H1 (cell line): ENCODE data around the gene DENND2A. TPM values are rescaled to one million over a fixed set of nuclear protein-coding genes. Genes with fewer than 3 reads are reported as not detected.

Experiments used
- CHD7 ChIP-seq: fragments of 300-600 bp; sonication (generic); IDR thresholded peaks from 2 replicates; pipeline ENCODE4 v1.7.1; 2012; ENCODE audit warnings: low read length, moderate library complexity, mild to moderate bottlenecking, inconsistent platforms; ENCODE audit not compliant: insufficient replicate concordance
- polyA plus RNA-seq, 7 experiments: library from polyadenylated mRNA; depleted of rRNA in 3 of 7; stranded (reverse) in 5 of 7; unstranded in 2 of 7; fragments of >200 nt in 5 of 7; fragments of 200-250 nt in 2 of 7; gene quantifications; 1 replicate in 5 of 7; 2 replicates in 1 of 7; 4 replicates in 1 of 7; pipeline versions ENCODE4 v1.2.1 to v1.2.3, GENCODE V29; 2011 to 2013; ENCODE audit warnings: missing spikeins in 2 of 7, mixed read lengths in 2 of 7
- total RNA-seq: library from RNA; stranded (reverse); fragmentation: NEBNext Ultra II Directional; extraction: Animal tissue kit (Norgen Biotek cat#: 25700); gene quantifications from 2 replicates; pipeline ENCODE4 v1.2.1, GENCODE V29; 2021

The DENND2A gene
- total and polyA plus RNA-seq, 2 of the 8 experiments (the other 6 are each of a cell fraction or from before 2014, with no cell fraction given), result 5.0 to 13.0 TPM

- TF ChIP-seq CHD7, result no peak
These were observed 36.9 kb upstream of the DENND2A start (continued) for GRCh38 chr7:140677496-140677895.
